ENCODE measurements around the gene NEUROG1.

- TF ChIP-seq, protein P1, sequence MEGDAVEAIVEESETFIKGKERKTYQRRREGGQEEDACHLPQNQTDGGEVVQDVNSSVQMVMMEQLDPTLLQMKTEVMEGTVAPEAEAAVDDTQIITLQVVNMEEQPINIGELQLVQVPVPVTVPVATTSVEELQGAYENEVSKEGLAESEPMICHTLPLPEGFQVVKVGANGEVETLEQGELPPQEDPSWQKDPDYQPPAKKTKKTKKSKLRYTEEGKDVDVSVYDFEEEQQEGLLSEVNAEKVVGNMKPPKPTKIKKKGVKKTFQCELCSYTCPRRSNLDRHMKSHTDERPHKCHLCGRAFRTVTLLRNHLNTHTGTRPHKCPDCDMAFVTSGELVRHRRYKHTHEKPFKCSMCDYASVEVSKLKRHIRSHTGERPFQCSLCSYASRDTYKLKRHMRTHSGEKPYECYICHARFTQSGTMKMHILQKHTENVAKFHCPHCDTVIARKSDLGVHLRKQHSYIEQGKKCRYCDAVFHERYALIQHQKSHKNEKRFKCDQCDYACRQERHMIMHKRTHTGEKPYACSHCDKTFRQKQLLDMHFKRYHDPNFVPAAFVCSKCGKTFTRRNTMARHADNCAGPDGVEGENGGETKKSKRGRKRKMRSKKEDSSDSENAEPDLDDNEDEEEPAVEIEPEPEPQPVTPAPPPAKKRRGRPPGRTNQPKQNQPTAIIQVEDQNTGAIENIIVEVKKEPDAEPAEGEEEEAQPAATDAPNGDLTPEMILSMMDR (conservative IDR thresholded peaks at IDR 0.05; ENCODE audit: low read length) = peak; percentile 36
- TF ChIP-seq EZH2phosphoT487 (IDR thresholded peaks at IDR 0.05; ENCODE audit: borderline replicate concordance) = no peak
These were observed 18.1 kb upstream of the NEUROG1 start for GRCh38 chr5:135553688-135554462.

All from Loucy (cell line).